HG03196 (cell line): ENCODE measurements around the gene CPNE1.
"Not testable (repeated sequence)": the region's sequence is repeated elsewhere in the genome, so short reads cannot be mapped to it uniquely, and the experiment has no call there.

Experiments
- ATAC-seq: cut with Tn5 transposase; IDR thresholded peaks from one replicate; pipeline ENCODE4 v1.9.1; 2021; ENCODE audit not compliant: unreplicated experiment

The CPNE1 gene

DNA sequence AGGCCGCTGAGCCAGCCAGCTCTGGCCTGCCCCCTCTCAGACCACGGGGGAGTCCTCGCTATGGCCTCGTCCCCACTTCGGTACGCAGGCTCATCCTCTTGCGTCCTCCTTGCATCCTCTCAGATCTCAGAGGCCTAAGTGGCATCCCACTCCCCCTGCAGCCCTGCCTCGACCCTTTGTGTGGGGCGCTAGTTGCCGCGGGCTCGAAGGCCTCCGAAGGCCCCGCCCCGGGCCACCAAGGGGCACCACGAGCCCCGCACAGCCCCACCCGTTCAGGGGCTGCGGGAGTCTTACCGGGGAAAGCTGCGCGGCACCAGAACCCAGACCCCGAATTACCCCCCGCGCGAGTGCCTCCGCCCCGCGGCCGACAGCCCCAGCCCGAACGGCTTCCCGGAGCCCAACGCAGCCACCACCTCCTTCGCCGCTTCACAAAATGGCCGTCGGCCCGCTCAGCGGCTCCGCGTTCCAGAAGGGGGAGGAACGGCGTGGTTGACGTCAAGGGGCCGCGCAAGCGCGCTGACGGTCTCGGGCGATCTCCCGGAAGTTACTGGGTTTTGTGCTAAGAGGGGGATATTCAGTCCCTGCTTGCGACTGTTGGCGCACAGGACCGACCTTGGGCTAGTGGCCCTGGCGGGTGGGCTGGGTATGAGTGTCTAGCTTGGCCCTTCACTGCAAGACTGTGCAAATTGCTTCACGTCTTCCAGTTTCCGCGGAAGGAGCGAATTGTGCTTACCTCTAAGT lies at the start of gene CPNE1, which contains the start of gene RBM12:
Gene CPNE1 (minus strand): TSS at position 435 of the 741 bp plus-strand sequence. CDS start 31,977 bp downstream, outside the sequence.
Gene RBM12 (minus strand): TSS at position 435 of the 741 bp plus-strand sequence. CDS start 9,578 bp downstream, outside the sequence.
- ATAC-seq, result peak; percentile 62

DNA sequence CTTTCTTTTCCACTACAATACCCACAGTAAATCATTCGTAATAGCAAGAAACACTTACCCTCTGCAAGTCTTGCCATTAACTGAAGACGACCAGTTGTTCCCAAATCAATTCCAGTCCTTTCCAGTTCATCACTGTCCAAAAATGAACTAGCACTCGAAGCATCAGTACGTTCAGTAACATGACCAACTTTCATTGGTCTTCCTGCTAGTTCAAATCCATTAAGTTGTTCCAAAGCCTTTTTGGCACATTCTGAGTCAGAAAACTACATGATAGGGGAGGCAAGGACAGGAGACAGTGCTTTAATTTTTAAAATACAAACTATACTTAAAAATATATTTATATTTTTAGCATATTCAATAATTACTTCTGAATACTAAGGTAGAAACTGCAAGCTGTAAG lies 49.4 kb upstream of the CPNE1 start:
- ATAC-seq, result no peak

DNA sequence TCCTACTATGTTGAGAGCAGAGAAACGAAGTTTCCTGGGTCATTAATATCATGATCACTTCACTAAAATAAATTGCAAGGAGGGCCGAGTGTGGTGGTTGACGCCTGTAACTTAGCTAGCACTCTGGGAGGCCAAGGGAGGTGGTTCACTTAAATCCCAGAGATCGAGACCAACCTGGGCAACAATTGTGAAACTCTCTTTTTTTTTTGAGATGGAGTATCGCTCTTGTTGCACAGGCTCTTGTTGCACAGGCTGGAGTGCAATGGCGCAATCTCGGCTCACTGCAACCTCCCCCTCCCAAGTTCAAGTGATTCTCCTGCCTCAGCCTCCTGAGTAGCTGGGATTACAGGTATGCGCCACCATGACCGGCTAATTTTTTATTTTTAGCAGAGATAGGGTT lies 48.4 kb upstream of the CPNE1 start:
- ATAC-seq, result not testable (repeated sequence)

DNA sequence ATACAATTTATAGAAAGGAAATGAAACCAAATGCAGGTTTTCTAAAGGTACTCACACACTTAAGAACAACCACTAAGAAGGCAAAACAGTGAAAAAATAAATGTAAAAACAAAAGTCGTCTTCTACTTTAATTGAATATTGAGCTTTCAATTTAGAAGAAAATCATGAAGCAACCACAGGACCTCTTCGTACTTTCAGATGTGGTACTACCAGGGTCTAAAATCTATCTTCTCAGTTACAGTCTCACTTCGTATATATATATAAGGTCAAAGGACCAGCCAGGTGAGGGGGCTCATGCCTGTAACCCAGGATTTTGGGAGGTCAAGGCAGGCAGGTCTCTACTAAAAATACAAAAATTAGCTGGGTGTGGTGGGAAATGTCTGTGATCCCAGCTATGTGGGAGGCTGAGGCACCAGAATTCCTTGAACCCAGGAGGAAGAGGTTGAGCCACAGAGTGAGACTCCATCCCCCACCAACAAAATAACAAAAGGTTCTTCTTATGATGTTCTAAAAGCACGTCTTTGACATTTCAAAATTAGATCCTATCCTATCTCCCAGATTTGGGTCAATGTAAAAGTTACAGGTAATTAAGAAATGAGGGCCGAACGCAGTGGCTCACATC lies 47.0 kb upstream of the CPNE1 start:
- no peak for ATAC-seq

DNA sequence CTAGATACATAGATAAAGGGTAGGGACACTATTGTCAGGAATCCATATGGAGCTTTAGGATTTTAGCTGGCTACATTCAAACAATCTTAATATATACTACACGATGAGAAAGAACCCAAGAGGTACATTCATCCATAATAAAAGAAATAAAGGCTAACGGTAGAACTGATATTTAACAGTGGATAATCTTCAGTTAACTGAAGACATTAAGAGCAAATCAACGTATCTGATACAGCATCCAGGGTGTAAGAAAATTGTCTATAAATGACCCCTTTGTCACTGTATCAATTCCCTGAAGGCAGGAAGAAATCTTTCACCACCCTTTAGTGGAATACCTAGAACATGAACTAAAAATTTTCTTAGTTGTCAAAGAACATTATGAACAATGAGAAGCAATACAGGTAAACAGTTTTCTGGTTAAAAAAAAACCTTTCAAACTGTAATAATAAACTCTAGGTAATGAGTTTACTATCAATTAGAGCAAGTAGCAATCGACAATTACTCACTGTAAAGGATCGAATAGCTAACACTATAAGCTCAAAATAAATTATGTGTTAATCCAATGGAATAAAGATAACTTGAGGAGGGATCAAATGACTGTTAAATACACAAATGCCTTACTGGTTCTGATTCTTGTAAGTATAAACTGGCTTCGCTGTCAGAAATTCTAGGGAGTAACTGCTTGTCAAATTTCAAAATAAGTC lies 46.3 kb upstream of the CPNE1 start:
- ATAC-seq, result no peak

DNA sequence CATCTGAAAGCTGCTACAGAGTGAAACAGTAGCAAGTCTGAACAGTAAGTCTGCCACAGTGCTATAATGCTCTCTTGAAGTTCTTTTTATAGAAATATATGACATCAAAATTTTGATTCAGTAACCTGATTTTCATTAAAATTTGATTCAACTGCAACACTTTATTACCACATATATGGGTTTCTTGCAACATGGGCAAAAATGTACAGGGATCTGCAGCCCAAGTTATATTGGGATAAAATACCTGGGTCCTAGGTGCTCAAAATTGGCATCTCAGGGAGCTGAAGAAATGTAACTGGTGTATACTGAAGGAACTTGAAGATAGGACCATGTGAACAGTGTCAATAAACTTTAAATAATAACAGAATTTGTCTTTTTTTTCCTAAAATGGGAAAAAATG lies 45.3 kb upstream of the CPNE1 start:
- no peak for ATAC-seq

DNA sequence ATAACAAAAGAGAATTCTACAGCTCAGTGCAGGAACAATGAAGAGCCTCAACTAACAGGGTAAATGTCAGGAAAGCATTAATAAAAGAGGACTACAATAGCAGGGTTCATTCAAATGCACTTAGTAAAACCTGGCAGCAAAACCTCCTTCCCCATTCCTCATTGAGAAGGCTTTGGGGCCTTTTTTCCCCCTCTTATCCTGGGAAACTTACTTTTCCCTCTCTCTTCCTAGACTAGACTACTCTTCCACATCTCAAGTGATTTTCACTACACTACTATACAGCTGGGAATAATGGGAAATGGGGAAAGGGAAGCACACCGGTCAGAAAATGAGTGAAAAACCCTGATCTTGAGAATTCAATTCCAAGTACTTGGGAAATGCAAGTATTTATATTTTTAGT lies 44.6 kb upstream of the CPNE1 start:
- no peak for ATAC-seq

DNA sequence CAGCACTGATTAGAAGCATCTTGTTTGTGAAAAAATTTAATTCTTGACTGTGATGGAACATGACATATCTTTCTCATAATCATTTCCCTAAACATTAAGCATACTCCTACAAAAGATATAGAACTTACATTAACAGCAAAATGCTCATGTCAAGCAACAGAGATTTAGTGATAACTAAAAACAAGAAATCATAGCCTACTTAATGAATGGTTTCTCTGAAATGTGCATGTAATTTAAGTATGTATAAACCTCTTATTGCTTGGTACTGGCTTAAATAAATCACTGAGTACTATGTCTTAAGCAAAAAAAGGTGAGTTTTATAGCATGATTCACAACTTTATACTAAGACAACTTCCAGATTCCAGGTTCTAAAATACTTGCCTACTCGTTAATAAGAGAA lies 43.8 kb upstream of the CPNE1 start:
- ATAC-seq, result no peak

DNA sequence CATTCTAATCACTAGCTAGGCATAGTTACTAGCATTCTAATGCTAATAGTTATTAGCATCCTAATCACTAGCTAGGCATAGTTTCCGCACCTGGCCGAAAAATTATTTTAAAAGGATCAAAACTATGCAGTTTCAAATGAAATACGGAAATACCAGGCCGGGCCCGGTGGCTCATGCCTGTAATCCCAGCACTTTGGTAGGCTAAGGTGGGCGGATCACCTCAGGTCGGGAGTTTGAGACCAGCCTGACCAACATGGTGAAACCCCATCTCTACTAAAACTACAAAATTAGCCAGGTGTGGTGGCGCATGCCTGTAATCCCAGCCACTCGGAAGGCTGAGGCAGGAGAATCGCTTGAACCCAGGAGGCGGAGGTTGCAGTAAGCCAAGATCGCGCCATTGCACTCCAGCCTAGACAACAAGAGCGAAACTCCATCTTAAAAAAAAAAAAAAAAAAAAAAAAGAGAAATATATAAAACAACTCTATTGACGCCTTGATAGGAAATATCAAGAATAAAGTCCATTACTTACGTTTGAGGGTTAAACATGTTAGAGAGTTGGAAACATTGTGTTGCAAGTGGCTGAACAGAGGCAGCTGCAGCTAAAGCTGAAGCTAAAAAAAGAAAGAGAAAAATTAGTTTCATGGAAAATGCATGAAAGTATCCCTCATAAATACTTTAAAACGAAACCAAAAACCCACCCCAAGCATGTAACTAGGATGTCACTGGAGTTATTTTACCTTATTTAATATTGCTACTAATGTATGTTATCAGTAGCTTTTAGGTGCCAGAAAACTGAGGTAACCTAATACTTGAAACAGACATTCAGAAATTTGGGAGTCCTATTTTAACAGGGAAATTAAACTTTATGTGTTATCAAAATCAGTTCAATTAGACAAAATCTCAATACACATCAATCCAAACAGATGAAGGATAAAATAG lies 42.2 kb upstream of the CPNE1 start:
- ATAC-seq, result not testable (repeated sequence)

DNA sequence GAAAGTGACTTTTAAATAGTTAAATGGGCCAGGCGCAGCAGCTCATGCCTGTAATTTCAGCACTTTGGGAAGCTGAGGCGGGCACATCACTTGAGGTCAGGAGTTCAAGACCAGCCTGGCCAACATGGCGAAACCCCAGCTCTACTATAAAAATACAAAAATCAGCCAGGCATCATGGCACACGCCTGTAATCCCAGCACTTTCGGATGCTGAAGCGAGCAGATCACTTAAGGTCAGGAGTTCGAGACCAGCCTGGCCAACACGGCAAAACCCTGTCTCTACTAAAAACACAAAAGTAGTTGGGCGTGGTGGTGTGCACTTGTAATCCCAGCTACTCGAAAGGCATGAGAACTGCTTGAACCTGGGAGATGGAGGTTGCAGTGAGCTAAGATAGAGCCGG lies 41.2 kb upstream of the CPNE1 start:
- not testable (repeated sequence) for ATAC-seq

DNA sequence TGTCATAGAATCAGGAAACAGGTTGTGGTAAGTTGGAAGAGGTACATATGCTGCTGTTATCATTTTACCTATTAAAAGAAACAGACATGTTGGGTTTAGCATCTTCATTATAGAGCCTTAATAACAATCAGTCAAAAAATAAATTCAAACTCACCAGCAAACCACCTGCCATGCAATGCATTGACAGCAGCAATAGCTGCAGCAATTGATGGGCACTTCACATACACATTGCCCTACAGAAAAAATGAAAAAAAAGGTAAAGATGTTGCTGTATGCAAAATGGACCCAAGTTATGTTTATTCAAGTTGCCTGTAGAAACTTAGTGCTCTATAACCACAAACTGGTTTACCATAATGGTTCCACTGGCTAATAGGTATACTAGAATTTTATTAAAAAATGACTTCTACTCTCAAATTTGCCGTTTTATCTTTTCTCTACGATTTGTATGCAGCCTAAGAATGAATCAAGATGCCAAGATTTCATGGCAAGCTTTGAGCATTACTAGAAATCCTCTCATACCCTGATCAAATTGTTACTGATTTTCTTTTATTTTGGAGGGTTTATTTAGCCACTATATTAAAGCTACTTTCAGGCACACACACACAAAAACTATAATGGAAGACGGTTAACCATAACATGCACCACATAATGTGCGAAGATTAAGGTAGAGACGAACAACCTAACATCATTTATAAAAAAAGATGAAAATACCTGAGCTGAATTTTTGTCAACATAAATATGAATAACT lies 40.0 kb upstream of the CPNE1 start:
- no peak for ATAC-seq

DNA sequence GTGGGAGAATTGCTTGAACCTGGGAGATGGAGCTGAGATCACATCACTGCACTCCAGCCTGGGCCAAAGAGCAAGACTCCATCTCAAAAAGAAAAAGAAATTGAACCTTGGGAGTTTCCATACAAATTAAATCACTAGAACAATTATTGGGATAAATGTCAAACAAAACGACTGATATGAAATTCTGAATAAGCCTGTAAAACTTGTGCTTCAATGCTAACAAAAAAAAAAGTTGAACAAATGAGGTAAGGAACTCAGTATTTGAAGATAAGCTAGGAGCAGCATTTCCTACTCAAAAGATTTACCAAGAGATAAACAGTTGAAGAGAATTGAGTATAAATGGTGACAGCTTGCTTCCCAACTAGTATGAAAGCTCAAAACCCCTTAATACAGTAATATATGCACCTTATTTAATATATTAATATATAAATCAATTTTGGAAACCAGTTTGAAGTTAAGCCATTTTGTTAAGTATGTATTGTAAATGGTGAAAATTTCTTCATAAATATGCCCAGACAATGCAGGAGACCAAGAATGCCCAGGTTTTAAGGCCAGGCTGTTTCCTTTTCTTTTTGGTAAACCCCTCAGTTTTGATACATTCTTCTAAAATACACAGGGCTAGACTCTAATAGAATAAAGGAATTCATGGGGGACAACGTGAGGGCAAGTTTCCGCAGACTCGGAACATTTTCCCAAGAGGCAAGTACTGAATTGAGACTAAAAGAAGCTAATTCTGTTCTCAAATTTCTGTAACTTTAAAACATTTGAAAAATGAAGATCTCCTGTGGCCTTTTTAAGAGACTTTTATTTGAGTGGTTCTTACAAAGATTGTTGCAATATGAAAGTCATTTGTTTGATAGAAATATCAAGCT lies 38.4 kb upstream of the CPNE1 start:
- no peak for ATAC-seq

DNA sequence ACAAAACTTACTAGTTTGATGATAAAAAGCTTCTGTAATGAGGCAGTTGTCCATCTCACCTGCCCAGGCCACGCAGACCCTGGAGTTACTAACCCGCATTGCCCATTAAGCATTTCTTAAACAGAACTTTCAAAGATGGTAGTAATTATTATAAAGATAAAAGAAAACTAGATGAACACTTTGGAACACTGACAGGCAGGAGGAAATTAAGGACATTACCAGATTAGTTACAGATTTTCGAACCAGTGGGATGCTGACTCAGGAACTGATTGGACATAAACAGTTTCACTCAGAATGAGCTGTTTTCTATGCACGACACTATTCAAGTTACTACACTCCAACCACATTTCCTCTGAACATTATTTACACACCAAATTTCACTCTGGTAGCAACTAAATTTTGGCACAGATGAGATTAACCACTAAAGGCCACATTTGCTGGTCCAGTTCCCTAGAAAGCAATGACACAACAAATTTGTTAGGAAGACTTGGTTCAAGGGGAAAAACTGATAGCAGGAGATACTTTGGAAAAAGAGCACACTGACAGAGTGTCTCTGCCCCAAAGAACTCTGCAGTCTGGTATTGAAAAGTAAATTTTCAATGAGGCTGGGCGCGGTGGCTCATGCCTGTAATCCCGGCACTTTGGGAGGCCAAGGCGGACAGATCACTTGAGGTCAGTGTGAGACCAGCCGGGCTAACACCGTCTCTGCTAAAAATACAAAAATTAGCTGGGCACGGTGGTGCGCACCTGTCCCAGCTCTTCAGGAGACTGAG lies 37.5 kb upstream of the CPNE1 start:
- no peak for ATAC-seq

DNA sequence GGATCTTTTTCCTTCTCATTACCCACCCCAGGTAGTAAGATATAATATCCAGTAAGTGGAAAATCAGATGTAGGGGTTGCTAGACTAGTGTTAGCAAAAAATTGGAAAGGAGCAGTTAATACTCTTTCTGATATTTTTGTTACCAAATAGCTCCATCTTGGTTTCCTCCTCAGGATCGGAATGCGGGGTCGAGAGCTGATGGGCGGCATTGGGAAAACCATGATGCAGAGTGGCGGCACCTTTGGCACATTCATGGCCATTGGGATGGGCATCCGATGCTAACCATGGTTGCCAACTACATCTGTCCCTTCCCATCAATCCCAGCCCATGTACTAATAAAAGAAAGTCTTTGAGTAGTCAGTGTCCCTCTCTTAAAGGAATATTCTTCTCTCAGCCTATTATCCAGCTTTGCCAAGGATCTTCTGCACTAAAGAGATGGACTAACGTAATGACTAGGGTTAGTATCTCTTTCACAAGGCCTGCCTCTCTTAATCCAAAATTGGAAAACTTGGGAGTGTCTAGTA lies 36.0 kb upstream of the CPNE1 start:
- ATAC-seq, result no peak

DNA sequence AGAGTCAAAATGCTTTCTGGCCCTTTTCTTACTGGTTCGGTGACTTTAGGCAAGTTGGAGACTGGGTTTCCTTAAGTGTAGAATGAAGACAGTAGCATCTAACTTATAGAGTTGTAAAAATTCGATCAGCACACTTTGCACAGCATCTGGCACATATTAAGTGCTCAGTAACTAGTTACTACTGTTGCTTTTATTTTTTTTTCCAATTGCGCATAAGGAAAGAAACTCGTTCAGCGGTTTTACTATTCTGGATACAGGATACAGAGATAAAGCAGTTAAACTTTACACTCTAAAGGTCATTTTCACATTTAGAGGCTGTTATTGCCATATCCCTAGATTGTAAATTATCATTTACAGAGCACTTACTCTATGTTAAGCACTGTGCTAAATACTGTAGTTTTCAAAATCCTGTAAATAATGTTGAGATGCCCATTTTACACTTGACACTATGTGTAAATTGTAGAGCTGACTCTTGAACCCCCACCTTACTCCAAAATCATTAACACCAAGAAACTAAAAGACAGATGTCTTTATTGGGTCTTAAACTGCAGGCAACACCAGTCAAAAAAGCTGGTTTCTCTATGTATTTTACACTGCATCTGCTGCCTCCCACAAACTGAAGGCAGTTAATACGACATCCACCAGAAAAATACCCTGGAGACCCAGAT lies 35.4 kb upstream of the CPNE1 start:
- no peak for ATAC-seq

DNA sequence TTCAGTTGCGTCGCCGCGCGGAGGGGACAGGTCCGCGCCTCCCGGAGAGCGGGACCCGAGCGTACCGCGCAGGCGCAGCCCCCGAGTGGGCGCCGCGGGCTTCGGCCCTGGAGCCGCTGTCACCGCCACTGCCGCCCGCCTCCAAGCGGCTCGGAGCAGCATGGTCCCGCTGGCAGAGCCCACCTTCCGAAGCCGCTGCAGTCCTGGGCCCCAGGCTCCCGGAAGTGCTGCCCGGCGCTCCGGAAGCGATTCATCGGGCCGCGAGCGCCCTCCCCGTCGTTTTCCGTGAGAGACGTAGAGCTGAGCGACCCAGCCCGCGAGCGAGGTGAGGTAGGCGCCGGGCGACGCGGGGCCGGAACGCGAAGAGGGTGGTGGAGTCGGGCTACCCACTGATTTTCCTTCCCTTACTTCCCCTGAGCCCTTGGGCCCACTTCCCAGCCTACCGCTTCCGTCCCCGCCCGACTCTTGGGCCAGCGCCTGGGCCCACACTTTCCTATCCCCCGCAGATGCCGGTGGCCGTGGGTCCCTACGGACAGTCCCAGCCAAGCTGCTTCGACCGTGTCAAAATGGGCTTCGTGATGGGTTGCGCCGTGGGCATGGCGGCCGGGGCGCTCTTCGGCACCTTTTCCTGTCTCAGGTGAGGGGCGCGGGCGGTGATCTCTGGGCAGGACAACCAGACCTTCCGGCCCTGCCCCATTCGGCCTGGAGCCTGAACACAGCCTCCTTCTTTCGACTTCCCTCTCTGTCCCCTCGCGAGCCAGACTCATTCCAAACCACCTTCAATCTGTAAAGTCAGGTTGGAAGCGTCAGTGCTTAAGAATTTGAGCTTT lies 34.6 kb upstream of the CPNE1 start, which contains the start of the genes NFS1 and ROMO1:
Gene NFS1 (minus strand): TSS at position 226 of the 830 bp plus-strand sequence. CDS start 64 bp downstream, at position 162.
Gene ROMO1 (plus strand): TSS at position 279 of the 830 bp plus-strand sequence. CDS start 228 bp downstream, at position 507.
- ATAC-seq, result peak; percentile 74
